Prostate gland (tissue), 2 donors: ENCODE measurements around the gene PRKG1.

Source experiments
- CTCF ChIP-seq, 4 experiments: fragments of 200-600 bp in 2 of 4; fragments of 450-650 bp in 2 of 4; sonication (generic) in 2 of 4; IDR thresholded peaks; 1 replicate in 3 of 4; 2 replicates in 1 of 4; pipeline ENCODE4 v1.5.1; 2016 to 2019; ENCODE audit warnings: antibody characterized with exemption in 4 of 4, mild to moderate bottlenecking in 2 of 4, moderate library complexity in 2 of 4
- POLR2A ChIP-seq: fragments of 450-650 bp; IDR thresholded peaks from one replicate; pipeline ENCODE4 v1.6.1; 2016; ENCODE audit warnings: antibody characterized with exemption, mild to moderate bottlenecking

DNA sequence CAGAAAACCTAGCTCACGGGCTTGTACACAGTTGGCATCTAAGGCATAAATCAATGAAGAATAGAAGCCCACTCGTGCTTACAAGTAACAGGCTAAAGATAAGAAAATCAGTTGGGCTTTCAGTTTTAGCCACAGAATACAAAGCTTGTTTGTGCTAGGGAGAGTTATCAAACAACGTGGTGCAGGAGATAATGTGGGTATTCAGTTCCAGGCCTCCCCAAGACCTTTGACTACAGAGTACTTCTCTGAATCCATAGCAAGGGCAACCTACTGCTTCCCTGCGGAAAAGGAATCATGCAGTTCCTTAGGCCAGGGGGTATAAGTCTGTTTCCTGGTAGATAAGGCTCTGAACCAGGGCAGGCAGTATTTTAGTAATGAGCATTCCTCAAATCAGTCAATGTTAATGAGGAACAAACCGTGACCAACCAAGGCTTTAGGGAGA is 844.6 kb downstream of the PRKG1 start:
- no peak for TF ChIP-seq CTCF (IDR thresholded peaks at IDR 0.05)
- no peak for TF ChIP-seq POLR2A
